Osteoblast (primary cell): ENCODE measurements around the gene RMI2. TPM values are rescaled to one million over a fixed set of nuclear protein-coding genes. Genes with fewer than 3 reads are reported as not detected.
A peak's percentile ranks its signal among the peaks of the same experiment; 100 is the strongest.
"Not testable (repeated sequence)": the region's sequence is repeated elsewhere in the genome, so short reads cannot be mapped to it uniquely, and the experiment has no call there.

Experiments
- DNase-seq: peaks from one replicate; pipeline ENCODE4 v3.0.0; 2011; ENCODE audit warnings: low spot score, mixed read lengths; ENCODE audit not compliant: insufficient read length; ENCODE audit errors: missing footprints
- H2AFZ ChIP-seq: 2 replicates; pipeline ENCODE4 v1.6.0; 2011; ENCODE audit warnings: mild to moderate bottlenecking, low read length
- H3K27ac ChIP-seq: 2 replicates; pipeline ENCODE4 v1.5.1; 2011; ENCODE audit warnings: mild to moderate bottlenecking, low read depth, low read length, moderate library complexity
- H3K27me3 ChIP-seq: 2 replicates; pipeline ENCODE4 v1.6.0; 2012; ENCODE audit warnings: mild to moderate bottlenecking, control low read depth, inconsistent platforms, low read length, moderate library complexity; ENCODE audit not compliant: insufficient read depth
- H3K36me3 ChIP-seq: 2 replicates; pipeline ENCODE4 v1.5.1; 2011; ENCODE audit warnings: mild to moderate bottlenecking, low read length, control low read depth, moderate library complexity; ENCODE audit not compliant: insufficient read depth
- H3K4me1 ChIP-seq: 2 replicates; pipeline ENCODE4 v1.5.1; 2011; ENCODE audit warnings: mild to moderate bottlenecking, low read length, control low read depth, moderate library complexity; ENCODE audit not compliant: insufficient read depth
- H3K4me2 ChIP-seq: 2 replicates; pipeline ENCODE4 v1.6.0; 2011; ENCODE audit warnings: mild to moderate bottlenecking, low read length; ENCODE audit not compliant: insufficient read depth
- H3K4me3 ChIP-seq: fragments of 200-600 bp; sonication (generic); 3 replicates; pipeline ENCODE4 v1.5.1; 2012; ENCODE audit warnings: mild to moderate bottlenecking, low read length, inconsistent platforms; ENCODE audit not compliant: insufficient read depth
- H3K79me2 ChIP-seq: 2 replicates; pipeline ENCODE4 v1.6.0; 2012; ENCODE audit warnings: mild to moderate bottlenecking, low read length, control low read depth, inconsistent platforms; ENCODE audit not compliant: insufficient read depth
- H3K9me3 ChIP-seq: 2 replicates; pipeline ENCODE4 v1.5.1; 2011; ENCODE audit warnings: low read depth, low read length, control low read depth
- H4K20me1 ChIP-seq: 2 replicates; pipeline ENCODE4 v1.6.0; 2012; ENCODE audit warnings: mild to moderate bottlenecking, low read length, control low read depth; ENCODE audit not compliant: insufficient read depth
- total RNA-seq: library from RNA; depleted of rRNA; stranded (reverse); fragments of >200 nt; gene quantifications from 2 replicates; pipeline ENCODE4 v1.2.3, GENCODE V29; 2012
- TF ChIP-seq, protein P1 (sequence below): IDR thresholded peaks from 2 replicates; pipeline ENCODE4 v1.5.1; 2011; ENCODE audit warnings: mild to moderate bottlenecking, low read depth, low read length, moderate library complexity; ENCODE audit errors: extremely low read depth

The RMI2 gene
- total RNA-seq, 1 donor = 1.4 TPM

DNA sequence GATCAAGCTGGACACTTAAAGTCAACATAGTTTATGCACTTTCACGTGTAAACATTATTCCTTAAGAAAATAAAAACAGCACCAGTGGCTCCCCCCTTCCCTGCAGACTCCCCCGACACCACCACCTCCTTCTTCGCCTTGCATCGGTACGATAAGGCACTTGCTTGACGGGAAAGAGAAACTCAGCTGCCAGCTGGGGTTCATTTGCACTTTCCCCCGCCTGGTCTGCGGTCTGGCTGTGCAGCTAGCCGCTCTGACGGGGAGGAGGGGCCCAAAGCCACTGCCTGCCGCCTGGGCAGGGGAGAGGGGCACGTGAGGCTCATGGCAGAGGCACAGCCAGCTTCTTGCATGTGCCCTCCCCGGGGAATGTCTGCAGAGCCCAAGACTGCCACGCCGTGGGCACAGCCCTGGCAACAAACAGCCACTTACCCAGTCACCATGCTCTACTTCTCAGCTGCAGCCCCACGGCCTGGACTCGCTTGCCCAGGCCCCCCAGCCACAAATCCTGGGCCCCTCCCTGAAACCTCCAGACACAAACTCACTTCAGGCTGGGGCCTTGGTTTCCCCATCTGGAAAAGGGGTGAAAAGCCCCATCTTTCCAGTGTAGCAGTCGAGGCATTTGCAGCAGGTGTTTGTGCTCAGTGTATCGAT is 47.6 kb upstream of the RMI2 start:
- peaks cover 10% of the 10 kb centered on the region for H3K4me1 ChIP-seq
- H3K4me3 ChIP-seq = peak overlapping the region; percentile 48
- peaks cover 4% of the 10 kb centered on the region for H3K27me3 ChIP-seq
- peak overlapping the region; percentile 73 for H2AFZ ChIP-seq
- H4K20me1 ChIP-seq = no peaks in the 10 kb centered on the region
- DNase-seq = peak; percentile 90
- no peak overlapping the region for H3K27ac ChIP-seq
- peak overlapping the region; percentile 82 for H3K4me2 ChIP-seq
- no peaks in the 10 kb centered on the region for H3K36me3 ChIP-seq
- no peaks in the 10 kb centered on the region for H3K79me2 ChIP-seq
- TF ChIP-seq, protein P1, sequence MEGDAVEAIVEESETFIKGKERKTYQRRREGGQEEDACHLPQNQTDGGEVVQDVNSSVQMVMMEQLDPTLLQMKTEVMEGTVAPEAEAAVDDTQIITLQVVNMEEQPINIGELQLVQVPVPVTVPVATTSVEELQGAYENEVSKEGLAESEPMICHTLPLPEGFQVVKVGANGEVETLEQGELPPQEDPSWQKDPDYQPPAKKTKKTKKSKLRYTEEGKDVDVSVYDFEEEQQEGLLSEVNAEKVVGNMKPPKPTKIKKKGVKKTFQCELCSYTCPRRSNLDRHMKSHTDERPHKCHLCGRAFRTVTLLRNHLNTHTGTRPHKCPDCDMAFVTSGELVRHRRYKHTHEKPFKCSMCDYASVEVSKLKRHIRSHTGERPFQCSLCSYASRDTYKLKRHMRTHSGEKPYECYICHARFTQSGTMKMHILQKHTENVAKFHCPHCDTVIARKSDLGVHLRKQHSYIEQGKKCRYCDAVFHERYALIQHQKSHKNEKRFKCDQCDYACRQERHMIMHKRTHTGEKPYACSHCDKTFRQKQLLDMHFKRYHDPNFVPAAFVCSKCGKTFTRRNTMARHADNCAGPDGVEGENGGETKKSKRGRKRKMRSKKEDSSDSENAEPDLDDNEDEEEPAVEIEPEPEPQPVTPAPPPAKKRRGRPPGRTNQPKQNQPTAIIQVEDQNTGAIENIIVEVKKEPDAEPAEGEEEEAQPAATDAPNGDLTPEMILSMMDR = no peak
- no peaks in the 10 kb centered on the region for H3K9me3 ChIP-seq

DNA sequence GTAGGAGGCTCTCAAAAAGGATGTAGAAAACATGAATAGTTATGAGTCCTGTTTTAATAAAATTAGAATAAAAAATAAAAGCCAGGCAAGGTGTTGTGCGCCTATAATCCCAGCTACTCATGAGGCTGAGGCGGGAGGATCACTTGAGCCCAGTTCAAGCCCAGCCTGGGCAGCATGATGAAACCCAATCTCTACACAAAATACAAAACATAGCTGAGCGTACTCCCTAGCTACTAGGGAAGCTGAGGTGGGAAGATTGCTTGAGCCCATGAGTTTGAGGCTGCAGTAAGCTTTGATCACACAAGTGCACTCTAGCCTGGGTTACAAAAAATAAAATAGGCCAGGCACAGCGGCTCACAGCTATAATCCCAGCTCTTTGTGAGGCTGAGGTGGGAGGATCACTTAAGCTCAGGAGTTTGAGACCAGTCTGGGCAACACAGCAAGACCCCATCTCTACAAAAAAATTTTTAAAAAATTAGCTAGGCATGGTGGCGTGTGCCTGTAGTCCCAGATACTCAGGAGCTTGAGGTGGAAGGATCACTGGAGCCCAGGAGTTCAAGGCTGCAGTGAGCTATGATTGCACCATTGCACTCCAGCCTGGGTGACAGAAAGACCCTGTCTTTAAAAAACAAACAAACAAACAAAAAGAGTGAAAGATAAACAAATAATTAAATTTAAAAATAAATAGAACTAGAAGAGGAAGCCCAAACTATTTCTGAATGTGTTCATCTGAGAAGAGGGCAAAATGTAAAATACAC is 46.9 kb upstream of the RMI2 start:
- TF ChIP-seq, protein P1 = no peak
- H3K4me2 ChIP-seq = no peak overlapping the region

DNA sequence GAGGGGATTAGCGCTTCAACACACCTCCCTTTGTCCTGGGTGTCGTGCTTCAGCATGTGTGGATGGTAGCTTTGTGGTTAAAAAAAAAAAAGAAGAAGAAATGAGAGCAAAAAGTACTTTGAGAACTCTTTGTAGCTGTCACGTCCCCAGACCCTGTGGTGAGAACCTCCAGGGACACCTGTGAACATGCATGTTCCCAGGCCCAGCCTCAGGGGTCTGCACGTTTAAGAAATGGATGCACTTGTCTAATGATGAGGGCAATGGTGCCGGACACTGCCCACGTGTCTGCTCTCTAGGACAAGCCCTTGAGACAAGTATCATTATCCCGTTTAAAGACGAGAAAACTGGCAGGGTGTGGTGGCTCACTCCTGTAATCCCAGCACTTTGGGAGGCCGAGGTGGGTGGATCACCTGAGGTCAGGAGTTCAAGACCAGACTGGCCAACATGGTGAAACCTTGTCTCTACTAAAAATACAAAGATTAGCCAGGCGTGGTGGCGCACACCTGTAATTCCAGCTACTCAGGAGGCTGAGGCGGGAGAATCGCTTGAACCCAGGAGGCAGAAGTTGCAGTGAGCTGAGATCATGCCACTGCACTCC is 46.2 kb upstream of the RMI2 start:
- H3K36me3 ChIP-seq, H3K27ac ChIP-seq, DNase-seq, H3K9me3 ChIP-seq, H3K4me2 ChIP-seq, H2AFZ ChIP-seq, H3K27me3 ChIP-seq, H4K20me1 ChIP-seq, H3K4me1 ChIP-seq, H3K79me2 ChIP-seq, H3K4me3 ChIP-seq: not testable (repeated sequence)

More for the DNA sequence above, 46.9 kb upstream of the RMI2 start:
- no peak overlapping the region for H3K4me3 ChIP-seq
- no peak overlapping the region for H3K27ac ChIP-seq
- no peaks in the 10 kb centered on the region for H3K27me3 ChIP-seq
- no peak for DNase-seq
- no peaks in the 10 kb centered on the region for H4K20me1 ChIP-seq
- peaks cover 10% of the 10 kb centered on the region for H3K4me1 ChIP-seq
- no peaks in the 10 kb centered on the region for H3K79me2 ChIP-seq
- no peaks in the 10 kb centered on the region for H3K9me3 ChIP-seq
- no peak overlapping the region for H2AFZ ChIP-seq
- no peaks in the 10 kb centered on the region for H3K36me3 ChIP-seq

DNA sequence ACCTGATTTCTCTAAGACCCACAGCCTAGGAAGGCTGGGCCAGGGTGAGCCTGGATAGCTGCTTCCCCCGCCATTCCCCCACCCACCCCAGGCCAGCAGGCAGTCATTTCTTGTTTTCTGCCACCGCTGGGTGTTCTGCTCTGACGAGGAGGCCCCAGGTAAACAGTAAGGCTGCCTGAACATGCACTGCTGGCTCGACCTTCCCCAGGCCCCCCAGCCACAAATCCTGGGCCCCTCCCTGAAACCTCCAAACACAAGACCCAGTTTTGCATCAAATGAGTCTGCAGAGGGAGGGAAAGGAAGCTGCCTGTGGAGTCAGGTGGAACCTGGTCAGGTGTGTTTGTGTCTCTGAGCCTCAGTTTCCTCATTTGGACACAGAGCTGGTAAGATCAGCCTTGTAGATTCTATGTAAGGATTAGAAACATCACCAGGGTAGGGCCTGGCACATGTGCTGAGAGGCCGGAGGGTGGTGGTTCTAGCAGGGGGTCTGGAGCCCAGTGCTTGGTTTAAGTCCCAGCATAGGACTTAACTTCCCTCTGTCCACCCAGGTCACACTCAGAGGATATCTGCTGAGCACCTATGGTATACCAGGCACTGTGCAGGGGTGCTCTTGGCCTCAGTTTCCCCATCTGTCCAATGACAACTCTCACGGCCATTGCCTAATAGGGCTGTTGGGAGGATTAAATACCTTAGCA is 45.2 kb upstream of the RMI2 start:
- no peak overlapping the region for H3K4me2 ChIP-seq
- peak; percentile 21 for DNase-seq
- H3K9me3 ChIP-seq = no peaks in the 10 kb centered on the region
- no peaks in the 10 kb centered on the region for H3K79me2 ChIP-seq
- no peak overlapping the region for H3K4me3 ChIP-seq
- no peak overlapping the region for H2AFZ ChIP-seq
- H3K36me3 ChIP-seq = no peaks in the 10 kb centered on the region
- H4K20me1 ChIP-seq = no peaks in the 10 kb centered on the region
- peaks cover 10% of the 10 kb centered on the region for H3K4me1 ChIP-seq
- H3K27me3 ChIP-seq = no peaks in the 10 kb centered on the region
- TF ChIP-seq, protein P1 = no peak
- no peak overlapping the region for H3K27ac ChIP-seq
